Neutrophil (primary cell): ENCODE measurements around the gene CCDC178.

Experiments
- H3K27ac ChIP-seq: fragments of 200-600 bp; sonication (generic); 2 replicates; pipeline ENCODE4 v1.5.1; 2016; ENCODE audit warnings: mild to moderate bottlenecking, moderate library complexity
- H3K27me3 ChIP-seq: fragments of 200-600 bp; sonication (generic); 2 replicates; pipeline ENCODE4 v1.6.0; 2016; ENCODE audit warnings: mild to moderate bottlenecking
- H3K36me3 ChIP-seq: fragments of 200-600 bp; sonication (generic); 2 replicates; pipeline ENCODE4 v1.5.1; 2017
- H3K4me1 ChIP-seq, 2 experiments: fragments of 200-600 bp in 1 of 2; sonication (generic) in 1 of 2; 1 replicate in 1 of 2; 2 replicates in 1 of 2; pipeline versions ENCODE4 v1.5.1 to v1.6.1; 2013 to 2016; ENCODE audit warnings: low read depth in 1 of 2, low read length in 1 of 2, mild to moderate bottlenecking in 1 of 2, moderate library complexity in 1 of 2; ENCODE audit not compliant: control insufficient read depth in 1 of 2, insufficient read depth in 1 of 2
- H3K4me3 ChIP-seq, 2 experiments: fragments of 200-600 bp in 1 of 2; sonication (generic) in 1 of 2; 1 replicate in 1 of 2; 2 replicates in 1 of 2; pipeline ENCODE4 v1.5.1; 2013 to 2016; ENCODE audit warnings: low read depth in 1 of 2, low read length in 1 of 2, mild to moderate bottlenecking in 1 of 2, moderate library complexity in 1 of 2
- H3K9me3 ChIP-seq: fragments of 200-600 bp; sonication (generic); 2 replicates; pipeline ENCODE4 v1.5.1; 2016
- TF ChIP-seq, protein P1 (sequence below): fragments of 200-600 bp; sonication (generic); IDR thresholded peaks from 2 replicates; pipeline ENCODE4 v1.5.1; 2016; ENCODE audit warnings: antibody characterized with exemption

The CCDC178 gene

DNA sequence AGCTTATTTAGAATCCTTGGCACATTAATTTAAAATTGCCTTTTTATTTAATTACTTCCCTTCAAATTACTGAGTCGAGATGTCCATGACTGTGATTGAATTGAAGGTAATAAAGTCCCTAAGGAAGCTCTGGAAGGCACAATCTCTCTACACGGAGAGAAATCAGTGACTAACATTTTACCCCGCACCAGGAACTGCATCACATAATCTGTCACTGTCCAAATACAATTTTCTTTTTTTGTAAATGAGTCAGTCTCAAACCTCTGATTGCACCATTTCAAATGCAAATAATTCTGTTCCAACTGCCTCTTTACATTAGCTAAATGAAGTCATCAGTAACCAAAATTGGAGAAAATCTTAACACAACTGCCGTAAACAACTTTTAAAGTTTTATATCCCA, 311.9 kb downstream of the CCDC178 start:
- Histone ChIP-seq H3K27ac (no peak overlapping the region), H3K4me3 (no peak overlapping the region), H3K9me3 (no peaks in the 10 kb centered on the region), H3K4me1 (no peaks in the 10 kb centered on the region), H3K27me3 (no peaks in the 10 kb centered on the region), H3K36me3 (no peaks in the 10 kb centered on the region)
- TF ChIP-seq, protein P1, sequence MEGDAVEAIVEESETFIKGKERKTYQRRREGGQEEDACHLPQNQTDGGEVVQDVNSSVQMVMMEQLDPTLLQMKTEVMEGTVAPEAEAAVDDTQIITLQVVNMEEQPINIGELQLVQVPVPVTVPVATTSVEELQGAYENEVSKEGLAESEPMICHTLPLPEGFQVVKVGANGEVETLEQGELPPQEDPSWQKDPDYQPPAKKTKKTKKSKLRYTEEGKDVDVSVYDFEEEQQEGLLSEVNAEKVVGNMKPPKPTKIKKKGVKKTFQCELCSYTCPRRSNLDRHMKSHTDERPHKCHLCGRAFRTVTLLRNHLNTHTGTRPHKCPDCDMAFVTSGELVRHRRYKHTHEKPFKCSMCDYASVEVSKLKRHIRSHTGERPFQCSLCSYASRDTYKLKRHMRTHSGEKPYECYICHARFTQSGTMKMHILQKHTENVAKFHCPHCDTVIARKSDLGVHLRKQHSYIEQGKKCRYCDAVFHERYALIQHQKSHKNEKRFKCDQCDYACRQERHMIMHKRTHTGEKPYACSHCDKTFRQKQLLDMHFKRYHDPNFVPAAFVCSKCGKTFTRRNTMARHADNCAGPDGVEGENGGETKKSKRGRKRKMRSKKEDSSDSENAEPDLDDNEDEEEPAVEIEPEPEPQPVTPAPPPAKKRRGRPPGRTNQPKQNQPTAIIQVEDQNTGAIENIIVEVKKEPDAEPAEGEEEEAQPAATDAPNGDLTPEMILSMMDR = no peak

DNA sequence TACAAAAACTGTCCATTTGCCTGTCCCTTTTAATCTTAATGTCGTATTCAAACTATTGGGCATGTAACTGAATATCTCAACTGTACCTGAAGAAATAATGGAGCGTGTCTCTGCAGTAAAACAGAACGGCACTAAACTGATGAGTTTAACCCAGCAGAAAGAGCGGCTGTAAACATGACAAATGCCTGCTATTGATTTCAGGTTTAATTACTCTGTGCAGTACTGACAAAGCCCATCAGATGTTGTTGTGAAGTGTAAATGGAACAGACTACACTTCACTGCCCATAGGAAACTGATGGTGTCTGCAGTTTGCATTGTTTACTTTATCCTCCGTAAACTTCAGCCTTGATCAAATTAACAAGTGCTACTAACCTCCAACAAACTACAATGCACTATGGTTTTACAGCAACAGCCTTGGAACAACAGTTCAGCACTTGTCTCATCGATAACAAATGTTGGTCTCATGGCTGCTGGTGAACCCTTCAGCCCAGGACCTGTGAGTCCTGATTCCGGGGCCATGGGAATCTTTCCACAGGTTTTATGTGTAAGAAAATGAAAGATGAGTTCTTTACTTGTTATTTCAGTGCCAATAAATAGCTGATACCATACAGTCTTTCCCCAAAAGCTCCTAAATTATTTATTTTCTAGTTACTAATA, 316.5 kb downstream of the CCDC178 start:
- no peaks in the 10 kb centered on the region for H3K27me3 ChIP-seq
- no peaks in the 10 kb centered on the region for H3K36me3 ChIP-seq
- H3K9me3 ChIP-seq = no peaks in the 10 kb centered on the region
- TF ChIP-seq, protein P1 = no peak
- H3K4me1 ChIP-seq = no peaks in the 10 kb centered on the region
- H3K4me3 ChIP-seq = no peak overlapping the region
- no peak overlapping the region for H3K27ac ChIP-seq

DNA sequence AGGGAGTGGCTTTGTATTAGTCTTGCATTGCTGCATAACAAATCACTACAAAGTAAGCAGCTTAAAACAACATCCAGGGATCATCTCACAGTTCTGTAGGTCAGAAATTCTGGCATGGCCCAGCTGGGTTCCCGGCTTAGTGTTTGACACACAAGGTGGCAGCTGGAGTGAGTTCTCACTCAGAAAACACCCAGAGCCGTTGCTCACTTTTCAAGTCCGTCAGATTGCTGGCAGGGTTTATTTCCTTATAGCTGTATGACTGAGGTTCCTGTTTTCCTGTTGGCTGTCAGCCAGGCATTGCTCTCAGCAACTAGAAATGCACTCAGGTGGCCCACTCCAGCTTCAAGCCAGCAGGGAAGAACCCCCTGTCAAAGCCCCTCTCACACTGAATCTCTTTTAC, 324.1 kb downstream of the CCDC178 start:
- Histone ChIP-seq H3K4me3 (no peak overlapping the region), H3K27ac (no peak overlapping the region), H3K4me1 (no peaks in the 10 kb centered on the region), H3K9me3 (no peaks in the 10 kb centered on the region), H3K27me3 (no peaks in the 10 kb centered on the region), H3K36me3 (no peaks in the 10 kb centered on the region)
- TF ChIP-seq, protein P1 = no peak

DNA sequence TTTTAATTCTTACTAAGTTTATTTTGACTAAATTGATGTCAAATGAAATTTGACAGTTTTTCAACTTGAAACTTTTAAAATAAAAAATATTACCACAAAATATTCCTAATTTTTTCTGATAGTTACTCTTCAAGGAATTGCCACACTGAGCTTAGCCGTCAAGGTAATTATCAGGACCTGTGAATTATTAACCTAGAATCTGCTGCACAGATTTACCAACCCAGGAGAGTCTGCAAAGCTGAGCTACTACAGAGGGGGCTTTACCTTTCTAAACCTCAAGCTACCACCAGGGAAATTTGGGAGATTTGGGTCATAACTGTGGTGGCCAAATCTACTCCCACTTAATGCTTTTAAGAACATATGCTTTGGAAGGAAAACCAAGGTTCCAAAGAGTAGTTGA, 324.6 kb downstream of the CCDC178 start:
- Histone ChIP-seq H3K4me1 (no peaks in the 10 kb centered on the region), H3K27ac (no peak overlapping the region)

DNA sequence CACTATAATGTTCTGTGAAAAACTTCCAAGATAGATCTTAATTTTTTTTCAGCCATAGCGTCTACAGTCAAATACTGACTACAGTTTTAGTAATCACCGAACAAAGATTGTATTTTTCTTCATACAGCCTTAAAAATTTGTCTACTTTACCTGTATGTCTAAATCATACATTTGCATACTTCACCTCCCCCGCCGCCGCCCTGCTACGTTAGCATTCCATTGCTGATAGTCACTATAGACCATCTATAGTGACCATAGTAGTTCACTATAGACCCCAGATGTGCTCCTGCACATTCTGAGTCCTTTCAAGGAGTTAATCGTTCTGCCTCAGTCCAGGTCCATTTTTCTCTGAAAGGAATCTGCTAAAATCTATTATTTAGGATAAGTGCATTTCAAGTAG, 325.0 kb downstream of the CCDC178 start:
- H3K27ac ChIP-seq = no peak overlapping the region
- TF ChIP-seq, protein P1 = no peak
- H3K9me3 ChIP-seq = no peaks in the 10 kb centered on the region
- no peaks in the 10 kb centered on the region for H3K27me3 ChIP-seq
- no peaks in the 10 kb centered on the region for H3K4me1 ChIP-seq
- no peak overlapping the region for H3K4me3 ChIP-seq
- H3K36me3 ChIP-seq = no peaks in the 10 kb centered on the region

More for the DNA sequence above, 324.6 kb downstream of the CCDC178 start:
- H3K4me3 ChIP-seq = no peak overlapping the region
- TF ChIP-seq, protein P1 = no peak
- H3K36me3 ChIP-seq = no peaks in the 10 kb centered on the region
- H3K9me3 ChIP-seq = no peaks in the 10 kb centered on the region
- no peaks in the 10 kb centered on the region for H3K27me3 ChIP-seq
